Measurements from ENCODE around the gene CES2. TPM values are rescaled to one million over a fixed set of nuclear protein-coding genes. Genes with fewer than 3 reads are reported as not detected.

Gene CES2
- total RNA-seq, 3 donors from 2014 or later = 25.9 to 33.1 (median 31.9) TPM

DNA sequence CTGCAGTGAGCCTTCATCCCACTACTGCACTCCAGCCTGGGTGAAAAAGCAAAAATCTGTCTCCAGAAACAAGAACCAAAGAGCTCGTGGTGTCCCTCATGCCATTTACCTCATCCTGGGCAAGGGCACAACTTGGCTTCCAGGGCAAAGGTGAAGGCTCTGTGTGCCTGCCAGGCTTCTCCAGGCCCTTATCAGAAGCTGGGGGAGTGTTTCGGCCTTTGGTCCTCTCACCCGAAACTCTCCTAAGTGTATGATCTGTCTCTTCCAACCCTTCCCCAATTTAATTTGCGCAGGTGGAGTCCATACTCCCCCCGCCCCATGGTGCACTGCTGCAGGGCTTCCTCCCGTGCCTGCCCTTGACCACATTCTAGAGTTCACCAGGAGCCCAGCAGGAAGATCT lies 1.1 kb downstream of the CES2 start:
- intact Hi-C loops (cut with DNase I; ENCODE audit: low total_unique reads) = no loop called here
- Histone ChIP-seq H3K27ac (no peak overlapping the region), H3K4me1 (peaks cover 11 to 21% of the 10 kb centered on the region in 2 donors), H3K27me3 (no peaks in the 10 kb centered on the region), H3K36me3 (peaks cover 10% of the 10 kb centered on the region), H3K9me3 (no peaks in the 10 kb centered on the region), H3K4me3 (peak overlapping the region in 2 of 3 donors; percentile 89 to 99)
- no peak for DNase-seq (ENCODE audit: low spot score in 2 of 2)
- TF ChIP-seq POLR2AphosphoS5 (IDR thresholded peaks at IDR 0.05) = no peak
- TF ChIP-seq, protein P1, sequence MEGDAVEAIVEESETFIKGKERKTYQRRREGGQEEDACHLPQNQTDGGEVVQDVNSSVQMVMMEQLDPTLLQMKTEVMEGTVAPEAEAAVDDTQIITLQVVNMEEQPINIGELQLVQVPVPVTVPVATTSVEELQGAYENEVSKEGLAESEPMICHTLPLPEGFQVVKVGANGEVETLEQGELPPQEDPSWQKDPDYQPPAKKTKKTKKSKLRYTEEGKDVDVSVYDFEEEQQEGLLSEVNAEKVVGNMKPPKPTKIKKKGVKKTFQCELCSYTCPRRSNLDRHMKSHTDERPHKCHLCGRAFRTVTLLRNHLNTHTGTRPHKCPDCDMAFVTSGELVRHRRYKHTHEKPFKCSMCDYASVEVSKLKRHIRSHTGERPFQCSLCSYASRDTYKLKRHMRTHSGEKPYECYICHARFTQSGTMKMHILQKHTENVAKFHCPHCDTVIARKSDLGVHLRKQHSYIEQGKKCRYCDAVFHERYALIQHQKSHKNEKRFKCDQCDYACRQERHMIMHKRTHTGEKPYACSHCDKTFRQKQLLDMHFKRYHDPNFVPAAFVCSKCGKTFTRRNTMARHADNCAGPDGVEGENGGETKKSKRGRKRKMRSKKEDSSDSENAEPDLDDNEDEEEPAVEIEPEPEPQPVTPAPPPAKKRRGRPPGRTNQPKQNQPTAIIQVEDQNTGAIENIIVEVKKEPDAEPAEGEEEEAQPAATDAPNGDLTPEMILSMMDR (IDR thresholded peaks at IDR 0.05) = no peak
- TF ChIP-seq POLR2A (IDR thresholded peaks at IDR 0.05) = no peak

DNA sequence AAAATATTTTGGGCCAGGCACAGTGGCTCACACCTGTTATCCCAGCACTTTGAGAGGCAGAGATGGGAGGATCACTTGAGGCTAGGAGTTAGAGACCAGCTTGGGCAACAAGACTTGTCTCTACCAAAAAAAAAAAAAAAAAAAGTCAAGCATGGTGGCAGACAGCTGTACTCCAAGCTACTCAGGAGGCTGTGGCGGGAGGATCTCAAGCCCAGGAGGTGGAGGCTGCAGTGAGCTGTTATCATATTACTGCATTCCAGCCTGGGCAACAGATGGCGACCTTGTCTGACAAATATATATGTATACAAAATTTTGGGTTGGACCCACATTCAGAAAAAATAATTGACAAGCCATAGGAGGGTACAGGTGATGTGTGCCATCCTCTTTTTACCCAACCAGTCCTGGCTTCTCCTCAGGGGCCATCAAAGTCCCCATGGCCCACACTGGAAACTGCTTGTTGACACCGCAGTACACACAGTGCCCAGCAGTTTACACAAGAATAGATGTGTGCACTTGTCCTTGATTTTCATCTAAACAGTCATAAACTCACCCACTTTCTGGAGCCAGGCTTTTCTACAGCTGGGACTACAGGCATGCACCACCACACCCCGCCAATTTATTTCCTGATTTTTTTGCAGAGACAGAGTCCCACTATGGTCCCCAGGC lies 1.7 kb downstream of the CES2 start:
- DNase-seq (ENCODE audit: low spot score in 2 of 2) = no peak
- no peaks in the 10 kb centered on the region for H3K9me3 ChIP-seq
- no peaks in the 10 kb centered on the region for H3K27me3 ChIP-seq
- TF ChIP-seq POLR2AphosphoS5 (IDR thresholded peaks at IDR 0.05) (no peak), POLR2A (IDR thresholded peaks at IDR 0.05) (no peak)
- TF ChIP-seq, protein P1 (IDR thresholded peaks at IDR 0.05) = no peak
- intact Hi-C loops (cut with DNase I; ENCODE audit: low total_unique reads) = no loop called here
- no peak overlapping the region for H3K4me3 ChIP-seq
- no peak overlapping the region for H3K27ac ChIP-seq
- H3K36me3 ChIP-seq = peaks cover 12% of the 10 kb centered on the region
- H3K4me1 ChIP-seq = peaks cover 11 to 21% of the 10 kb centered on the region in 2 donors

DNA sequence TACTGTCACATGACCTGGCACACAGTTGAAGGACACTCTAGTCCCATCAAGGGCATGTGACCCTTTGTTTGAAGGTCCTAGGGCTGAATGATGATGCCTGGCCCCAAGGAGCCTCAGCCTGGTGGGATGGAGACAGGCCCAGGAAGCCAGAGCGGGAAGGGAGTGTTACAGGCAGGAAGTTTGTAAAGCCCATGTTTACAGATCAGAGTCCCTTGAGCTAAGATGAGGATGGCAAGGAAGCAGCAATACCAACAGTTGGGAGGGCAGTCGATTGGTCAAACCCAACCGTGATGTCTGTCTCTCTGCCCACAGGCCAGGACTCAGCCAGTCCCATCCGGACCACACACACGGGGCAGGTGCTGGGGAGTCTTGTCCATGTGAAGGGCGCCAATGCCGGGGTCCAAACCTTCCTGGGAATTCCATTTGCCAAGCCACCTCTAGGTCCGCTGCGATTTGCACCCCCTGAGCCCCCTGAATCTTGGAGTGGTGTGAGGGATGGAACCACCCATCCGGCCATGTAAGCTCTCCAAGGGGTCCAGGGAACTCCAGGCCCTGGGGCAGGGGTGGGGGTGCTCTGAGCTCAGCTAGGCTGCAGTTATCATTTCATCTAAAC lies 2.5 kb downstream of the CES2 start:
- Histone ChIP-seq H3K36me3 (peaks cover 12% of the 10 kb centered on the region), H3K4me3 (no peak overlapping the region), H3K27ac (no peak overlapping the region), H3K4me1 (peaks cover 11 to 21% of the 10 kb centered on the region in 2 donors), H3K9me3 (no peaks in the 10 kb centered on the region), H3K27me3 (no peaks in the 10 kb centered on the region)
- no peak for DNase-seq (ENCODE audit: low spot score in 2 of 2)
- no peak for TF ChIP-seq POLR2AphosphoS5 (IDR thresholded peaks at IDR 0.05)
- TF ChIP-seq, protein P1 (IDR thresholded peaks at IDR 0.05) = no peak
- no peak for TF ChIP-seq POLR2A (IDR thresholded peaks at IDR 0.05)
- intact Hi-C loops (cut with DNase I; ENCODE audit: low total_unique reads) = no loop called here

DNA sequence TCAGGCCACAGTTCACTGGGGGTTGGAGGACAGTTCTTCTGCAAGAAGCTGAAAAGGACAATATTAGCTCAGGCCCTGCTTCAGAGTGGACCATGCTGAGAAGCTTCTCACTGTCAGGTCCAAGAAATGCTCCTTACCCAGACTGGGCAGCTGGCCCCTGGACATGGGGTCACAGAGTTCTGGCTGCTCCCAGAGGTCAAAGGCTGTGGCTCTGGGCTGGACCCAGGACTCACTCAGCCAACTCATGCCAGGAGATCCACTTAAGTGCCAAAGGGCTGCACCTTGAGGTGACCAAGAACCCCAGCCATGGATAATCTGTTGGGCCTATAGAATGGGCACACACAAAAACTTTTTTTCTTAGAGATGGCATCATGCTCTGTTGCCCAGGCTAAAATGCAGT lies 4.0 kb downstream of the CES2 start:
- Histone ChIP-seq H3K4me1 (peaks cover 11 to 15% of the 10 kb centered on the region in 2 donors), H3K27ac (no peak overlapping the region), H3K9me3 (no peaks in the 10 kb centered on the region), H3K4me3 (no peak overlapping the region), H3K27me3 (no peaks in the 10 kb centered on the region), H3K36me3 (peaks cover 12% of the 10 kb centered on the region)
- intact Hi-C loops (cut with DNase I; ENCODE audit: low total_unique reads) = no loop called here
- TF ChIP-seq, protein P1 (IDR thresholded peaks at IDR 0.05) = no peak
- TF ChIP-seq POLR2A (IDR thresholded peaks at IDR 0.05) = no peak
- TF ChIP-seq POLR2AphosphoS5 (IDR thresholded peaks at IDR 0.05) = no peak
- DNase-seq (ENCODE audit: low spot score in 2 of 2) = no peak

DNA sequence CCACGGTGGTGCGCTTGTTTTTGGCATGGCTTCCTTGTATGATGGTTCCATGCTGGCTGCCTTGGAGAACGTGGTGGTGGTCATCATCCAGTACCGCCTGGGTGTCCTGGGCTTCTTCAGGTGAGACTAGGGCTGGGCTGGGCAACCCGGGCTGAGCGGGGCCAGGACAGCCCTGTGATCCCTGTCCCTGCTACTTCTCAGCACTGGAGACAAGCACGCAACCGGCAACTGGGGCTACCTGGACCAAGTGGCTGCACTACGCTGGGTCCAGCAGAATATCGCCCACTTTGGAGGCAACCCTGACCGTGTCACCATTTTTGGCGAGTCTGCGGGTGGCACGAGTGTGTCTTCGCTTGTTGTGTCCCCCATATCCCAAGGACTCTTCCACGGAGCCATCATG lies 4.9 kb downstream of the CES2 start:
- TF ChIP-seq, protein P1 (IDR thresholded peaks at IDR 0.05) = no peak
- TF ChIP-seq POLR2AphosphoS5 (IDR thresholded peaks at IDR 0.05) = no peak
- no peak for TF ChIP-seq POLR2A (IDR thresholded peaks at IDR 0.05)
- Histone ChIP-seq H3K4me1 (peaks cover 11 to 15% of the 10 kb centered on the region in 2 donors), H3K27ac (no peak overlapping the region), H3K4me3 (no peak overlapping the region), H3K36me3 (peaks cover 12% of the 10 kb centered on the region), H3K9me3 (no peaks in the 10 kb centered on the region), H3K27me3 (no peaks in the 10 kb centered on the region)
- no peak for DNase-seq (ENCODE audit: low spot score in 2 of 2)
- intact Hi-C loops (cut with DNase I; ENCODE audit: low total_unique reads) = no loop called here
